Measurements from ENCODE around the gene USP17L13.
"Not testable (repeated sequence)": the region's sequence is repeated elsewhere in the genome, so short reads cannot be mapped to it uniquely, and the experiment has no call there.

USP17L13 gene

GRCh38 chr4:9224596-9224995 is at the start of gene USP17L13:
Gene USP17L13 (plus strand): TSS chr4:9224896. CDS start chr4:9224896, 0 bp downstream.
- H3K27ac ChIP-seq (ENCODE audit: low read depth, low read length); H3K9me3 ChIP-seq (ENCODE audit: control insufficient read depth in 5 of 5, low read length in 5 of 5); H3K36me3 ChIP-seq (ENCODE audit: control insufficient read depth in 5 of 5, insufficient read depth in 5 of 5, low read length in 5 of 5); H3K4me1 ChIP-seq (ENCODE audit: control insufficient read depth in 5 of 5, insufficient read depth in 5 of 5, low read length in 5 of 5); H3K9ac ChIP-seq (ENCODE audit: low read length in 5 of 5); H3K27me3 ChIP-seq (ENCODE audit: control insufficient read depth in 5 of 5, insufficient read depth in 4 of 5, low read length in 5 of 5); H3K4me3 ChIP-seq (ENCODE audit: low read depth in 1 of 5, low read length in 5 of 5): not testable (repeated sequence)

GRCh38 chr4:9210357-9210756 is 14.3 kb upstream of the USP17L13 start, which contains the start of gene USP17L10:
Gene USP17L10 (plus strand): TSS chr4:9210657. CDS start chr4:9210657, 0 bp downstream.
- not testable (repeated sequence) for H3K9ac ChIP-seq (ENCODE audit: low read length in 5 of 5); H3K27ac ChIP-seq (ENCODE audit: low read depth, low read length); H3K36me3 ChIP-seq (ENCODE audit: control insufficient read depth in 5 of 5, insufficient read depth in 5 of 5, low read length in 5 of 5); H3K4me3 ChIP-seq (ENCODE audit: low read depth in 1 of 5, low read length in 5 of 5); H3K4me1 ChIP-seq (ENCODE audit: control insufficient read depth in 5 of 5, insufficient read depth in 5 of 5, low read length in 5 of 5); H3K27me3 ChIP-seq (ENCODE audit: control insufficient read depth in 5 of 5, insufficient read depth in 4 of 5, low read length in 5 of 5); H3K9me3 ChIP-seq (ENCODE audit: control insufficient read depth in 5 of 5, low read length in 5 of 5)

GRCh38 chr4:9214701-9215100 is 10.0 kb upstream of the USP17L13 start:
- not testable (repeated sequence) for H3K9me3 ChIP-seq (ENCODE audit: control insufficient read depth in 5 of 5, low read length in 5 of 5); H3K4me1 ChIP-seq (ENCODE audit: control insufficient read depth in 5 of 5, insufficient read depth in 5 of 5, low read length in 5 of 5); H3K36me3 ChIP-seq (ENCODE audit: control insufficient read depth in 5 of 5, insufficient read depth in 5 of 5, low read length in 5 of 5); H3K27ac ChIP-seq (ENCODE audit: low read depth, low read length); H3K27me3 ChIP-seq (ENCODE audit: control insufficient read depth in 5 of 5, insufficient read depth in 4 of 5, low read length in 5 of 5); H3K4me3 ChIP-seq (ENCODE audit: low read depth in 1 of 5, low read length in 5 of 5); H3K9ac ChIP-seq (ENCODE audit: low read length in 5 of 5)

GRCh38 chr4:9215105-9215504 is 9.6 kb upstream of the USP17L13 start, which contains the start of gene USP17L11:
Gene USP17L11 (plus strand): TSS chr4:9215405. CDS start chr4:9215405, 0 bp downstream.
- not testable (repeated sequence) for H3K9ac ChIP-seq (ENCODE audit: low read length in 5 of 5); H3K9me3 ChIP-seq (ENCODE audit: control insufficient read depth in 5 of 5, low read length in 5 of 5); H3K27ac ChIP-seq (ENCODE audit: low read depth, low read length); H3K36me3 ChIP-seq (ENCODE audit: control insufficient read depth in 5 of 5, insufficient read depth in 5 of 5, low read length in 5 of 5); H3K27me3 ChIP-seq (ENCODE audit: control insufficient read depth in 5 of 5, insufficient read depth in 4 of 5, low read length in 5 of 5); H3K4me3 ChIP-seq (ENCODE audit: low read depth in 1 of 5, low read length in 5 of 5); H3K4me1 ChIP-seq (ENCODE audit: control insufficient read depth in 5 of 5, insufficient read depth in 5 of 5, low read length in 5 of 5)

GRCh38 chr4:9219852-9220251 is 4.8 kb upstream of the USP17L13 start, which contains the start of gene USP17L12:
Gene USP17L12 (plus strand): TSS chr4:9220152. CDS start chr4:9220152, 0 bp downstream.
- not testable (repeated sequence) for H3K36me3 ChIP-seq (ENCODE audit: control insufficient read depth in 5 of 5, insufficient read depth in 5 of 5, low read length in 5 of 5); H3K4me3 ChIP-seq (ENCODE audit: low read depth in 1 of 5, low read length in 5 of 5)

GRCh38 chr4:9230249-9230648 is 5.6 kb downstream of the USP17L13 start:
- not testable (repeated sequence) for H3K4me1 ChIP-seq (ENCODE audit: control insufficient read depth in 5 of 5, insufficient read depth in 5 of 5, low read length in 5 of 5); H3K4me3 ChIP-seq (ENCODE audit: low read depth in 1 of 5, low read length in 5 of 5); H3K27ac ChIP-seq (ENCODE audit: low read depth, low read length); H3K9ac ChIP-seq (ENCODE audit: low read length in 5 of 5); H3K9me3 ChIP-seq (ENCODE audit: control insufficient read depth in 5 of 5, low read length in 5 of 5); H3K27me3 ChIP-seq (ENCODE audit: control insufficient read depth in 5 of 5, insufficient read depth in 4 of 5, low read length in 5 of 5); H3K36me3 ChIP-seq (ENCODE audit: control insufficient read depth in 5 of 5, insufficient read depth in 5 of 5, low read length in 5 of 5)

More at GRCh38 chr4:9219852-9220251, 4.8 kb upstream of the USP17L13 start, which contains the start of gene USP17L12:
- not testable (repeated sequence) for H3K27ac ChIP-seq (ENCODE audit: low read depth, low read length); H3K9me3 ChIP-seq (ENCODE audit: control insufficient read depth in 5 of 5, low read length in 5 of 5); H3K9ac ChIP-seq (ENCODE audit: low read length in 5 of 5); H3K27me3 ChIP-seq (ENCODE audit: control insufficient read depth in 5 of 5, insufficient read depth in 4 of 5, low read length in 5 of 5); H3K4me1 ChIP-seq (ENCODE audit: control insufficient read depth in 5 of 5, insufficient read depth in 5 of 5, low read length in 5 of 5)

- not testable (repeated sequence) for H3K36me3 ChIP-seq (ENCODE audit: control insufficient read depth in 5 of 5, insufficient read depth in 5 of 5, low read length in 5 of 5); H3K27me3 ChIP-seq (ENCODE audit: control insufficient read depth in 5 of 5, insufficient read depth in 4 of 5, low read length in 5 of 5); H3K9ac ChIP-seq (ENCODE audit: low read length in 5 of 5); H3K4me3 ChIP-seq (ENCODE audit: low read depth in 1 of 5, low read length in 5 of 5); H3K9me3 ChIP-seq (ENCODE audit: control insufficient read depth in 5 of 5, low read length in 5 of 5); H3K27ac ChIP-seq (ENCODE audit: low read depth, low read length); H3K4me1 ChIP-seq (ENCODE audit: control insufficient read depth in 5 of 5, insufficient read depth in 5 of 5, low read length in 5 of 5)
Observed at GRCh38 chr4:9234085-9234484, 9.4 kb downstream of the USP17L13 start, which contains the start of gene USP17L15. Gene USP17L15 (plus strand): TSS chr4:9234385. CDS start chr4:9234385, 0 bp downstream.

GRCh38 chr4:9238461-9238860 is 13.8 kb downstream of the USP17L13 start:
- not testable (repeated sequence) for H3K4me3 ChIP-seq (ENCODE audit: low read depth in 1 of 5, low read length in 5 of 5); H3K27me3 ChIP-seq (ENCODE audit: control insufficient read depth in 5 of 5, insufficient read depth in 4 of 5, low read length in 5 of 5); H3K4me1 ChIP-seq (ENCODE audit: control insufficient read depth in 5 of 5, insufficient read depth in 5 of 5, low read length in 5 of 5); H3K9me3 ChIP-seq (ENCODE audit: control insufficient read depth in 5 of 5, low read length in 5 of 5); H3K27ac ChIP-seq (ENCODE audit: low read depth, low read length); H3K36me3 ChIP-seq (ENCODE audit: control insufficient read depth in 5 of 5, insufficient read depth in 5 of 5, low read length in 5 of 5); H3K9ac ChIP-seq (ENCODE audit: low read length in 5 of 5)

- H3K27ac ChIP-seq (ENCODE audit: low read depth, low read length); H3K9me3 ChIP-seq (ENCODE audit: control insufficient read depth in 5 of 5, low read length in 5 of 5); H3K36me3 ChIP-seq (ENCODE audit: control insufficient read depth in 5 of 5, insufficient read depth in 5 of 5, low read length in 5 of 5); H3K27me3 ChIP-seq (ENCODE audit: control insufficient read depth in 5 of 5, insufficient read depth in 4 of 5, low read length in 5 of 5); H3K4me1 ChIP-seq (ENCODE audit: control insufficient read depth in 5 of 5, insufficient read depth in 5 of 5, low read length in 5 of 5); H3K4me3 ChIP-seq (ENCODE audit: low read depth in 1 of 5, low read length in 5 of 5); H3K9ac ChIP-seq (ENCODE audit: low read length in 5 of 5): not testable (repeated sequence)
Observed at GRCh38 chr4:9243579-9243978, 18.9 kb downstream of the USP17L13 start, which contains the start of gene USP17L17. Gene USP17L17 (plus strand): TSS chr4:9243879. CDS start chr4:9243879, 0 bp downstream.

- not testable (repeated sequence) for H3K27ac ChIP-seq (ENCODE audit: low read depth, low read length); H3K36me3 ChIP-seq (ENCODE audit: control insufficient read depth in 5 of 5, insufficient read depth in 5 of 5, low read length in 5 of 5); H3K4me3 ChIP-seq (ENCODE audit: low read depth in 1 of 5, low read length in 5 of 5); H3K27me3 ChIP-seq (ENCODE audit: control insufficient read depth in 5 of 5, insufficient read depth in 4 of 5, low read length in 5 of 5); H3K9ac ChIP-seq (ENCODE audit: low read length in 5 of 5); H3K9me3 ChIP-seq (ENCODE audit: control insufficient read depth in 5 of 5, low read length in 5 of 5); H3K4me1 ChIP-seq (ENCODE audit: control insufficient read depth in 5 of 5, insufficient read depth in 5 of 5, low read length in 5 of 5)
Observed at GRCh38 chr4:9247953-9248680, 23.4 kb downstream of the USP17L13 start, which contains the start of gene USP17L18. Gene USP17L18 (plus strand): TSS chr4:9248630. CDS start chr4:9248630, 0 bp downstream.
